Measurements from ENCODE around the gene ADAM12.

DNA sequence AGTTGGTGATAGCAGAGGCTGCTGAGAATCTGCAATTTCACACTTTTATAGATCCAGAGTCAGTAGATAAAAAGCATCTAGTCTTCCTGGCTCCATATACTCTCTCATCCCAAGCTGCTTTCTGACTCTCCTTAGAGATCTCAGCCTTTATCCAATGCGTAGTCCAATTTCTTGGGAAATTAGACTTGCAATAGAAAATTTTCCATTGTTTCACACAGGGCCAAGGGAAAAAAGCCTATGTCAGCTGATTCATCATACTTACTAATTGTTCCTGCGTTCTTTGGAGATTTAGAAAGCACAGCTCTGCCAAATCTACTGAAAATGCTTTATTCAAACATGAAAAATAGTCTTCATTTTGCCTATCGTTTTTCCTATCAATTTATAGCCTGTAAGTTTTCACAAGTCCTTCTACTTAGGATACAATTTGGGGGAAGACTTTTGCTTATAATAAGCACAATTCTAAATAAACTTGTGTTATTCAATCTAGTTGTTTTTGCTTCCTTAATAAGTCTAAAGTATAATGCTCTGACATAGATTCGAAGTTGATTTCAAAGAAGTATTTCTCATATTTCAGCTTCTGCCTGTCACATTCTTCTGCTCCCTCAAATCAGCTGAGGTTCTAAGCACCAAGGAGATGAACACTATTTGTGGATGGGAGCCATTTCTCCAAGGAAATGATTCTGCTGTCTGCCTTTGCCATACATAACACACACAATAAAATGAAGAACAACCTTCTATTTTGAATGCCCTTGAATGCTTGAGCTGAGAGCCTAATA, 165.4 kb downstream of the ADAM12 start:
- TF ChIP-seq, protein P1, sequence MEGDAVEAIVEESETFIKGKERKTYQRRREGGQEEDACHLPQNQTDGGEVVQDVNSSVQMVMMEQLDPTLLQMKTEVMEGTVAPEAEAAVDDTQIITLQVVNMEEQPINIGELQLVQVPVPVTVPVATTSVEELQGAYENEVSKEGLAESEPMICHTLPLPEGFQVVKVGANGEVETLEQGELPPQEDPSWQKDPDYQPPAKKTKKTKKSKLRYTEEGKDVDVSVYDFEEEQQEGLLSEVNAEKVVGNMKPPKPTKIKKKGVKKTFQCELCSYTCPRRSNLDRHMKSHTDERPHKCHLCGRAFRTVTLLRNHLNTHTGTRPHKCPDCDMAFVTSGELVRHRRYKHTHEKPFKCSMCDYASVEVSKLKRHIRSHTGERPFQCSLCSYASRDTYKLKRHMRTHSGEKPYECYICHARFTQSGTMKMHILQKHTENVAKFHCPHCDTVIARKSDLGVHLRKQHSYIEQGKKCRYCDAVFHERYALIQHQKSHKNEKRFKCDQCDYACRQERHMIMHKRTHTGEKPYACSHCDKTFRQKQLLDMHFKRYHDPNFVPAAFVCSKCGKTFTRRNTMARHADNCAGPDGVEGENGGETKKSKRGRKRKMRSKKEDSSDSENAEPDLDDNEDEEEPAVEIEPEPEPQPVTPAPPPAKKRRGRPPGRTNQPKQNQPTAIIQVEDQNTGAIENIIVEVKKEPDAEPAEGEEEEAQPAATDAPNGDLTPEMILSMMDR (tag by site-specific recombination; IDR thresholded peaks at IDR 0.05), result no peak
- TF ChIP-seq ZNF596 (tag by site-specific recombination; IDR thresholded peaks at IDR 0.05) (no peak), ZNF23 (tag by site-specific recombination; IDR thresholded peaks at IDR 0.05; ENCODE audit: borderline replicate concordance) (no peak), ZNF138 (tag by site-specific recombination; IDR thresholded peaks at IDR 0.05; ENCODE audit: borderline replicate concordance) (no peak), ZNF292 (tag by site-specific recombination; IDR thresholded peaks at IDR 0.05; ENCODE audit: borderline replicate concordance, low read depth) (no peak), ZNF426 (tag by site-specific recombination; IDR thresholded peaks at IDR 0.05) (no peak), REPIN1 (tag by site-specific recombination; IDR thresholded peaks at IDR 0.05; ENCODE audit: low read depth) (no peak), ZNF274 (IDR thresholded peaks at IDR 0.05; ENCODE audit: low read length) (no peak), ZNF274 (tag by site-specific recombination; IDR thresholded peaks at IDR 0.05; ENCODE audit: borderline replicate concordance) (no peak), ZBTB8A (tag by site-specific recombination; IDR thresholded peaks at IDR 0.05) (no peak), SCRT1 (tag by site-specific recombination; IDR thresholded peaks at IDR 0.05; ENCODE audit: borderline replicate concordance) (no peak)
- TF ChIP-seq, protein P2, sequence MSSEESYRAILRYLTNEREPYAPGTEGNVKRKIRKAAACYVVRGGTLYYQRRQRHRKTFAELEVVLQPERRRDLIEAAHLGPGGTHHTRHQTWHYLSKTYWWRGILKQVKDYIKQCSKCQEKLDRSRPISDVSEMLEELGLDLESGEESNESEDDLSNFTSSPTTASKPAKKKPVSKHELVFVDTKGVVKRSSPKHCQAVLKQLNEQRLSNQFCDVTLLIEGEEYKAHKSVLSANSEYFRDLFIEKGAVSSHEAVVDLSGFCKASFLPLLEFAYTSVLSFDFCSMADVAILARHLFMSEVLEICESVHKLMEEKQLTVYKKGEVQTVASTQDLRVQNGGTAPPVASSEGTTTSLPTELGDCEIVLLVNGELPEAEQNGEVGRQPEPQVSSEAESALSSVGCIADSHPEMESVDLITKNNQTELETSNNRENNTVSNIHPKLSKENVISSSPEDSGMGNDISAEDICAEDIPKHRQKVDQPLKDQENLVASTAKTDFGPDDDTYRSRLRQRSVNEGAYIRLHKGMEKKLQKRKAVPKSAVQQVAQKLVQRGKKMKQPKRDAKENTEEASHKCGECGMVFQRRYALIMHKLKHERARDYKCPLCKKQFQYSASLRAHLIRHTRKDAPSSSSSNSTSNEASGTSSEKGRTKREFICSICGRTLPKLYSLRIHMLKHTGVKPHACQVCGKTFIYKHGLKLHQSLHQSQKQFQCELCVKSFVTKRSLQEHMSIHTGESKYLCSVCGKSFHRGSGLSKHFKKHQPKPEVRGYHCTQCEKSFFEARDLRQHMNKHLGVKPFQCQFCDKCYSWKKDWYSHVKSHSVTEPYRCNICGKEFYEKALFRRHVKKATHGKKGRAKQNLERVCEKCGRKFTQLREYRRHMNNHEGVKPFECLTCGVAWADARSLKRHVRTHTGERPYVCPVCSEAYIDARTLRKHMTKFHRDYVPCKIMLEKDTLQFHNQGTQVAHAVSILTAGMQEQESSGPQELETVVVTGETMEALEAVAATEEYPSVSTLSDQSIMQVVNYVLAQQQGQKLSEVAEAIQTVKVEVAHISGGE (tag by site-specific recombination; conservative IDR thresholded peaks at IDR 0.05; ENCODE audit: low read depth), result no peak
- TF ChIP-seq, protein P3, sequence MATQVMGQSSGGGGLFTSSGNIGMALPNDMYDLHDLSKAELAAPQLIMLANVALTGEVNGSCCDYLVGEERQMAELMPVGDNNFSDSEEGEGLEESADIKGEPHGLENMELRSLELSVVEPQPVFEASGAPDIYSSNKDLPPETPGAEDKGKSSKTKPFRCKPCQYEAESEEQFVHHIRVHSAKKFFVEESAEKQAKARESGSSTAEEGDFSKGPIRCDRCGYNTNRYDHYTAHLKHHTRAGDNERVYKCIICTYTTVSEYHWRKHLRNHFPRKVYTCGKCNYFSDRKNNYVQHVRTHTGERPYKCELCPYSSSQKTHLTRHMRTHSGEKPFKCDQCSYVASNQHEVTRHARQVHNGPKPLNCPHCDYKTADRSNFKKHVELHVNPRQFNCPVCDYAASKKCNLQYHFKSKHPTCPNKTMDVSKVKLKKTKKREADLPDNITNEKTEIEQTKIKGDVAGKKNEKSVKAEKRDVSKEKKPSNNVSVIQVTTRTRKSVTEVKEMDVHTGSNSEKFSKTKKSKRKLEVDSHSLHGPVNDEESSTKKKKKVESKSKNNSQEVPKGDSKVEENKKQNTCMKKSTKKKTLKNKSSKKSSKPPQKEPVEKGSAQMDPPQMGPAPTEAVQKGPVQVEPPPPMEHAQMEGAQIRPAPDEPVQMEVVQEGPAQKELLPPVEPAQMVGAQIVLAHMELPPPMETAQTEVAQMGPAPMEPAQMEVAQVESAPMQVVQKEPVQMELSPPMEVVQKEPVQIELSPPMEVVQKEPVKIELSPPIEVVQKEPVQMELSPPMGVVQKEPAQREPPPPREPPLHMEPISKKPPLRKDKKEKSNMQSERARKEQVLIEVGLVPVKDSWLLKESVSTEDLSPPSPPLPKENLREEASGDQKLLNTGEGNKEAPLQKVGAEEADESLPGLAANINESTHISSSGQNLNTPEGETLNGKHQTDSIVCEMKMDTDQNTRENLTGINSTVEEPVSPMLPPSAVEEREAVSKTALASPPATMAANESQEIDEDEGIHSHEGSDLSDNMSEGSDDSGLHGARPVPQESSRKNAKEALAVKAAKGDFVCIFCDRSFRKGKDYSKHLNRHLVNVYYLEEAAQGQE (tag by site-specific recombination; IDR thresholded peaks at IDR 0.05), result no peak
- TF ChIP-seq, protein P4, sequence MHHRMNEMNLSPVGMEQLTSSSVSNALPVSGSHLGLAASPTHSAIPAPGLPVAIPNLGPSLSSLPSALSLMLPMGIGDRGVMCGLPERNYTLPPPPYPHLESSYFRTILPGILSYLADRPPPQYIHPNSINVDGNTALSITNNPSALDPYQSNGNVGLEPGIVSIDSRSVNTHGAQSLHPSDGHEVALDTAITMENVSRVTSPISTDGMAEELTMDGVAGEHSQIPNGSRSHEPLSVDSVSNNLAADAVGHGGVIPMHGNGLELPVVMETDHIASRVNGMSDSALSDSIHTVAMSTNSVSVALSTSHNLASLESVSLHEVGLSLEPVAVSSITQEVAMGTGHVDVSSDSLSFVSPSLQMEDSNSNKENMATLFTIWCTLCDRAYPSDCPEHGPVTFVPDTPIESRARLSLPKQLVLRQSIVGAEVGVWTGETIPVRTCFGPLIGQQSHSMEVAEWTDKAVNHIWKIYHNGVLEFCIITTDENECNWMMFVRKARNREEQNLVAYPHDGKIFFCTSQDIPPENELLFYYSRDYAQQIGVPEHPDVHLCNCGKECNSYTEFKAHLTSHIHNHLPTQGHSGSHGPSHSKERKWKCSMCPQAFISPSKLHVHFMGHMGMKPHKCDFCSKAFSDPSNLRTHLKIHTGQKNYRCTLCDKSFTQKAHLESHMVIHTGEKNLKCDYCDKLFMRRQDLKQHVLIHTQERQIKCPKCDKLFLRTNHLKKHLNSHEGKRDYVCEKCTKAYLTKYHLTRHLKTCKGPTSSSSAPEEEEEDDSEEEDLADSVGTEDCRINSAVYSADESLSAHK (tag by site-specific recombination; IDR thresholded peaks at IDR 0.05), result no peak
- TF ChIP-seq, protein P5, sequence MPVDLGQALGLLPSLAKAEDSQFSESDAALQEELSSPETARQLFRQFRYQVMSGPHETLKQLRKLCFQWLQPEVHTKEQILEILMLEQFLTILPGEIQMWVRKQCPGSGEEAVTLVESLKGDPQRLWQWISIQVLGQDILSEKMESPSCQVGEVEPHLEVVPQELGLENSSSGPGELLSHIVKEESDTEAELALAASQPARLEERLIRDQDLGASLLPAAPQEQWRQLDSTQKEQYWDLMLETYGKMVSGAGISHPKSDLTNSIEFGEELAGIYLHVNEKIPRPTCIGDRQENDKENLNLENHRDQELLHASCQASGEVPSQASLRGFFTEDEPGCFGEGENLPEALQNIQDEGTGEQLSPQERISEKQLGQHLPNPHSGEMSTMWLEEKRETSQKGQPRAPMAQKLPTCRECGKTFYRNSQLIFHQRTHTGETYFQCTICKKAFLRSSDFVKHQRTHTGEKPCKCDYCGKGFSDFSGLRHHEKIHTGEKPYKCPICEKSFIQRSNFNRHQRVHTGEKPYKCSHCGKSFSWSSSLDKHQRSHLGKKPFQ (tag by site-specific recombination; IDR thresholded peaks at IDR 0.05), result no peak
